GM13977 (cell line): ENCODE results near the gene MAGED1.
A peak's percentile ranks its signal among the peaks of the same experiment; 100 is the strongest.

Experiments used
- DNase-seq: peaks from one replicate; pipeline ENCODE4 v3.0.0; 2012; ENCODE audit warnings: low spot score
- CTCF ChIP-seq: IDR thresholded peaks from 2 replicates; pipeline ENCODE4 v1.5.1; 2012; ENCODE audit warnings: mild to moderate bottlenecking, control low read depth; ENCODE audit not compliant: insufficient read depth; ENCODE audit errors: extremely low read depth, missing control alignments
- in situ Hi-C: fragments of 300-500 bp; cut with MboI; formaldehyde crosslinking; loops from one replicate; pipeline ENCODE4 v1.12.0; 2022; ENCODE audit warnings: low sequenced_read_pairs, low pct_unique_long_range_greater_than_20kb, mixed read lengths, inconsistent platforms; ENCODE audit not compliant: unreplicated experiment

Gene MAGED1

GRCh38 chrX:51855698-51856097 lies 37.7 kb upstream of the MAGED1 start:
- no peak for DNase-seq
- in situ Hi-C loops, result loop anchor here (25.0 kb wide), 1 partner anchor 368 kb away; the partner anchor contains the start of gene NUDT11

GRCh38 chrX:51857159-51857733 lies 36.2 kb upstream of the MAGED1 start:
- DNase-seq, result no peak
- TF ChIP-seq CTCF, result no peak
- in situ Hi-C loops, result loop anchor here (25.0 kb wide), 1 partner anchor 370 kb away; the partner anchor contains the start of gene NUDT11

More at GRCh38 chrX:51855698-51856097, 37.7 kb upstream of the MAGED1 start:
- no peak for TF ChIP-seq CTCF

GRCh38 chrX:51860679-51861078 lies 32.7 kb upstream of the MAGED1 start:
- peak; percentile 58 for TF ChIP-seq CTCF
- DNase-seq, result peak; percentile 6
- in situ Hi-C loops, result loop anchor here (25.0 kb wide), 1 partner anchor 373 kb away; the partner anchor contains the start of gene NUDT11

- peak; percentile 7 for DNase-seq
- no peak for TF ChIP-seq CTCF
- in situ Hi-C loops, result loop anchor here (25.0 kb wide), 1 partner anchor 376 kb away; the partner anchor contains the start of gene NUDT11
These were observed 30.5 kb upstream of the MAGED1 start for GRCh38 chrX:51862920-51863319.

- in situ Hi-C loops, result loop anchor here (25.0 kb wide), 1 partner anchor 379 kb away; the partner anchor contains the start of gene NUDT11
These were observed 27.2 kb upstream of the MAGED1 start for GRCh38 chrX:51866210-51866609.

GRCh38 chrX:51867626-51868025 lies 25.8 kb upstream of the MAGED1 start:
- no peak for TF ChIP-seq CTCF
- DNase-seq, result no peak
- in situ Hi-C loops, result loop anchor here (25.0 kb wide), 1 partner anchor 380 kb away; the partner anchor contains the start of gene NUDT11

More at GRCh38 chrX:51866210-51866609, 27.2 kb upstream of the MAGED1 start:
- no peak for DNase-seq
- TF ChIP-seq CTCF, result no peak
